ENCODE measurements around the gene IGFALS. TPM values are rescaled to one million over a fixed set of nuclear protein-coding genes. Genes with fewer than 3 reads are reported as not detected.

Gene IGFALS
- total RNA-seq, 4 donors from 2014 or later = 0.42 to 2.4 (median 1.1) TPM

DNA sequence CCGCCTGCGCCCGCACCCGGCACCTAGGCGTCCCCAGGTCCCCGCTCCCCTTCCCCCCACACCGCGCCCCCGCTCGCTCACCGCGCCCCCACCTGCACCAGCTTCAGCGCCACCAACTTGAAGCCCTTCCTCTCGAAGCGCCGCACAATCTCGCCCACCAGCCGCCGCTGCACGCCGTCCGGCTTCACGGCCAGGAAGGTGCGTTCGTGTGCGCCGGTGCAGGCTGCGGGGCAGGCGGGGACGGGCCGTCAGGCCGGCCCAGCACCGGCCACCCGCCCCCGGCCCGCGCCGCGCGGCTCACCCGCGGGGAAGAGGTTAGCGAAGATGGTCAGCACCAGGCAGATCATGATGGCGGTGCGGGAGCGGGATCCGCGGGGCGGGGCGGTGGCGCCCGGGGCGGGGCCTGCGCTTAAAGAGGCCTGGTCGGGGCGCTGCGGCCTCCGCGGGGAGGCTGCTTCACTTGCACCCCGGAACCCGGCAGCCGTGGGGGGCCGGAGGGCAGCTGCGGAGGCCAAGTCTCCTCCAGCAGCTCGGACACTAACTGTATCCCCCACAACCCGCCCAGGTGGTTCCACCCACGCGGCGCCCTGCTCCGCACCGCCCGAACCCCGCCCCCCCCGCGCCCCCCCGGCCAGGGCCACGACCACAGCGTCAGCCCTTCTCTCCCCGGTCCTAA is 22.2 kb downstream of the IGFALS start, which contains the start of gene NME3:
NME3 (minus strand) TSS at position 356 of the 676 bp plus-strand sequence; CDS start at position 347, 9 bp downstream.
- 3% methylated on average over 7 of the region's 79 CpGs for WGBS
- Histone ChIP-seq H3K27ac (peak within 1 kb of the TSS; percentile 94), H3K9me3 (no peaks in the 10 kb centered on the region), H3K36me3 (peaks cover 37% of the 10 kb centered on the region), H3K27me3 (no peaks in the 10 kb centered on the region), H3K4me3 (peak within 1 kb of the TSS; percentile 92), H3K4me1 (peaks cover 47% of the 10 kb centered on the region)
- TF ChIP-seq POLR2A (IDR thresholded peaks at IDR 0.05) (no peak), EP300 (IDR thresholded peaks at IDR 0.05) (no peak), POLR2AphosphoS5 (IDR thresholded peaks at IDR 0.05) (no peak)
- TF ChIP-seq, protein P1, sequence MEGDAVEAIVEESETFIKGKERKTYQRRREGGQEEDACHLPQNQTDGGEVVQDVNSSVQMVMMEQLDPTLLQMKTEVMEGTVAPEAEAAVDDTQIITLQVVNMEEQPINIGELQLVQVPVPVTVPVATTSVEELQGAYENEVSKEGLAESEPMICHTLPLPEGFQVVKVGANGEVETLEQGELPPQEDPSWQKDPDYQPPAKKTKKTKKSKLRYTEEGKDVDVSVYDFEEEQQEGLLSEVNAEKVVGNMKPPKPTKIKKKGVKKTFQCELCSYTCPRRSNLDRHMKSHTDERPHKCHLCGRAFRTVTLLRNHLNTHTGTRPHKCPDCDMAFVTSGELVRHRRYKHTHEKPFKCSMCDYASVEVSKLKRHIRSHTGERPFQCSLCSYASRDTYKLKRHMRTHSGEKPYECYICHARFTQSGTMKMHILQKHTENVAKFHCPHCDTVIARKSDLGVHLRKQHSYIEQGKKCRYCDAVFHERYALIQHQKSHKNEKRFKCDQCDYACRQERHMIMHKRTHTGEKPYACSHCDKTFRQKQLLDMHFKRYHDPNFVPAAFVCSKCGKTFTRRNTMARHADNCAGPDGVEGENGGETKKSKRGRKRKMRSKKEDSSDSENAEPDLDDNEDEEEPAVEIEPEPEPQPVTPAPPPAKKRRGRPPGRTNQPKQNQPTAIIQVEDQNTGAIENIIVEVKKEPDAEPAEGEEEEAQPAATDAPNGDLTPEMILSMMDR (IDR thresholded peaks at IDR 0.05) = no peak
- peak; percentile 88 to 92 for DNase-seq (ENCODE audit: low spot score in 2 of 2)

DNA sequence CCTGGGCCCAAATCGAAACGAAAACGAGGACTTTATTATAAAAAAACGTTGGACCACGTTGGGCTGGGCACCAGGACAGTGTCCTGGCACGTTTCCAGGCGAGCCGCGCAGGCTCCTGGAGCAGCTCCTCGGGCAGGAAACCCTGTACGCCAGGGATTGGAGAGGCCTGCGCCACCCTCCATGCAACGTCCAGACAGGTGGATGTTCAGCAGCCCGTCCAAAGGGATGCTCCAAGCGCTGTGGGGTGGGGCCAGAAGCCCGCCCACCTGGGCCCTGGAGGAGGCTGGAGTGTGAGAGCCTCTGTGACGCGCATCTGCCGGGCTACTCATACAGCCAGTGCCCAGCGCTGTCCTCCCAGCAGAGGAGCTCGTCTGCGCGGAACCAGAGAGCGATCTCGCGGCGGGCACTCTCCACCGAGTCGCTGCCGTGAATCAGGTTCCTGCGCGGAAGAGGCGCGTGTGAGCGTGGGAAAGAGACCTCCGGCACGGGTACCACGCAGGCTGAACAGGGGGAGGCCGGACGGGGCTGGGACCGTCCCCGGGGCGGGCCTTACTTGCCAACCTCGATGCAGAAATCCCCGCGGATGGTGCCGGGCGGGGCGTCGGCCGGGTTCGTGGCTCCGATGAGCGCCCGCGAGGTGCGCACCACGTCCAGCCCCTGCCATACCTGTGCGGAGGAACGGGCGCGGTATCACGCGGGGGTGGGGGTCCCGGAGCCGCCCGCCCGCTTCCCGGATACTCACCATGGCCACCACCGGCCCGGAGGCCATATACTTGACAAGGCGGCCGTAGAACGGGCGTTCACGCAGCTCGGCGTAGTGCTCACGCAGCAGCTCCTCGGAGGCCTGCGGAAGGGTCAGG is 22.9 kb downstream of the IGFALS start:
- H3K36me3 ChIP-seq = peaks cover 37% of the 10 kb centered on the region
- peak overlapping the region; percentile 92 for H3K4me3 ChIP-seq
- TF ChIP-seq EP300 (IDR thresholded peaks at IDR 0.05) (no peak), POLR2AphosphoS5 (IDR thresholded peaks at IDR 0.05) (peak in 1 of 3 donors; percentile 20), POLR2A (IDR thresholded peaks at IDR 0.05) (peak in 1 of 2 donors; percentile 23)
- TF ChIP-seq, protein P1 (IDR thresholded peaks at IDR 0.05) = no peak
- 16% methylated on average over 18 of the region's 81 CpGs for WGBS
- H3K27me3 ChIP-seq = no peaks in the 10 kb centered on the region
- no peaks in the 10 kb centered on the region for H3K9me3 ChIP-seq
- no peak for DNase-seq (ENCODE audit: low spot score in 2 of 2)
- H3K4me1 ChIP-seq = peaks cover 47% of the 10 kb centered on the region
- peak overlapping the region; percentile 94 for H3K27ac ChIP-seq

DNA sequence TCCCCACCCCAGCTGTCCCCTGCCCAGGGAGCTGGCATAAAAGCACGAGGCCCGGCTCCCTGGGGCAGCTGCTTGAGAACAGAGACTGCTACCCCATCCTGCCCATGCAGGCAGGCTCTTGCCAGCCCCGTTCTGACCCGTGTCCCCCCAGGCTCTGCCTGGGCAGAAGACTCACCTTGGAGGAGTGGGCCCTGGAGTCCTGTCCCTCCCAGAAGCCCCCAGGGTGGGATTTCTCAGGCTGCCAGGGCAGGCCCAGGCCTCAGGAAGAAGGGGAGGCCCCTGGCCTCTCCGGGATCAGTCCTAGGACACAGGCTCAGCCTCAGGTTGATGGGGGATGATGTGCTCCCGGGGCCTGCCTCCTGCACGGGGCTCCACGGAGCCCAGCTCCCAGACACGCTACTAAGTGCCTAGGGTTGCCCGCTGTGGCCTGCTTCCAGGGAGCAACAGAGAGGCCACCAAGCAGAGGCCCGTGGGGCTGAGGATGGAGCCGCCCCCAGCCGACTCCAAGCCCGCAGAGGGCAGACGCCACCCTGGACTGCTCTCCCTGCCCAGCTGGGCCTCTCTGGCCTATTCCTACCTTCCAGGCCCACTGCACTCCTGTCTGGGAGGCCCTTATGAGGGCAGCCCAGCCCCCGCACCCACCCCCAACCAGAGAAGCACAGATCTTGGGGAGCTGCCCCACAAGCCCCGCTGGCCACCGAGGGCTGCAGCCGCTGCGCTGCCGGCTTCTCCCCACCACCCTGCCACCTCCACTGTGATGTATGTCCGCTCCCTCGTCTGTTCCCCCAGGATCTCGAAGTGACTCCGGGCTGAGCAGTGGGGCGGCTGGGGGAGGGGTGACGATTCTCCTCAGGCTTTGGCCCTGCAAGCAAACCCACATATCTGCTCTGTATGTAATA is 23.9 kb downstream of the IGFALS start:
- H3K9me3 ChIP-seq = no peaks in the 10 kb centered on the region
- H3K4me1 ChIP-seq = peaks cover 44% of the 10 kb centered on the region
- H3K27ac ChIP-seq = peak overlapping the region; percentile 94
- DNase-seq (ENCODE audit: low spot score in 2 of 2) = no peak
- peaks cover 41% of the 10 kb centered on the region for H3K36me3 ChIP-seq
- 73% methylated on average over 11 of the region's 27 CpGs for WGBS
- peak overlapping the region; percentile 92 for H3K4me3 ChIP-seq
- no peaks in the 10 kb centered on the region for H3K27me3 ChIP-seq
- TF ChIP-seq EP300 (IDR thresholded peaks at IDR 0.05) (no peak), POLR2A (IDR thresholded peaks at IDR 0.05) (no peak), POLR2AphosphoS5 (IDR thresholded peaks at IDR 0.05) (no peak)
- TF ChIP-seq, protein P1 (IDR thresholded peaks at IDR 0.05) = no peak

DNA sequence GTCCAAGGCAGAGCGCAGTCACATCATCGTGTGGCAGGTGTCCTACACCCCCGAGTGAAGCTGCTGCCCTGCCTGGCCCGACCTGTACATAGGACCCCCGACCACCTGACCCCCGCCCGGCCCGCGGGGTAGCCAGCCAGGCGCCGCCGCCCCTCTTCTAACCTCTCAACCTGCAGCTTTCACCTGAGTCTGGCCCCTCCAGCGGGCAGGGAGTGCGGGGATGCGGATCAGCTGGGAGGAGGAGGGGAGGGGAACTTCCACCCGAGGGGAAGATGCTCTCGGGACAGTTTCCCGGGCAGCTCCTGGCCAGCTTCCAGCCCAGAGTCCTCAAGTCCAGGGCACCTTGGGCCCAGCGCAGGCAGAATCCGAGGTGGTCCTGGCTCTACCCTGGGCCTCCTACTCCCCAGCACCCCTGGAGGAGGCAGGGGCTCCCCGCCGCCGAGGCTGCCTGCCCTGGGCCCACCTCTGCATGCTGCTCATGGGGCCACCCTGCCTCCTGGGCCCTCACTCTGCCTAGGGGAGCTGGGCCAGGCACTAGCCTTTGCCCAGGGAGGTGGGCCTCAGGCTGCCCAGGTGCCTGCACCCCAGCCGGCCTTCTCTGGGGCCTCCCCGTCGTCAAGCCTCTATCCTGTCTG is 24.6 kb downstream of the IGFALS start:
- no peak for DNase-seq (ENCODE audit: low spot score in 2 of 2)
- Histone ChIP-seq H3K4me1 (peaks cover 44% of the 10 kb centered on the region), H3K27ac (no peak overlapping the region), H3K36me3 (peaks cover 49% of the 10 kb centered on the region), H3K9me3 (no peaks in the 10 kb centered on the region), H3K27me3 (no peaks in the 10 kb centered on the region), H3K4me3 (no peak overlapping the region)
- WGBS = 79% methylated on average over 4 of the region's 26 CpGs
- no peak for TF ChIP-seq POLR2A (IDR thresholded peaks at IDR 0.05)
- no peak for TF ChIP-seq POLR2AphosphoS5 (IDR thresholded peaks at IDR 0.05)

Measured in suprapubic skin (tissue), 4 donors.